Rectal smooth muscle tissue (tissue), 1 donor: Measurements from ENCODE around the gene ATRIP.

Experiments used
- H3K27ac ChIP-seq: one replicate; pipeline ENCODE4 v1.7.0; 2013; ENCODE audit warnings: low read depth, low read length, inconsistent platforms
- H3K27me3 ChIP-seq: one replicate; pipeline ENCODE4 v1.7.0; 2013; ENCODE audit warnings: low read length; ENCODE audit not compliant: control insufficient read depth, insufficient read depth
- H3K36me3 ChIP-seq: one replicate; pipeline ENCODE4 v1.7.0; 2013; ENCODE audit warnings: low read length; ENCODE audit not compliant: control insufficient read depth, insufficient read depth
- H3K4me1 ChIP-seq: one replicate; pipeline ENCODE4 v1.7.0; 2013; ENCODE audit warnings: low read length; ENCODE audit not compliant: control insufficient read depth, insufficient read depth
- H3K4me3 ChIP-seq: one replicate; pipeline ENCODE4 v1.7.0; 2013; ENCODE audit warnings: low read length
- H3K9ac ChIP-seq: one replicate; pipeline ENCODE4 v1.7.0; 2013; ENCODE audit warnings: low read length

Gene ATRIP

DNA sequence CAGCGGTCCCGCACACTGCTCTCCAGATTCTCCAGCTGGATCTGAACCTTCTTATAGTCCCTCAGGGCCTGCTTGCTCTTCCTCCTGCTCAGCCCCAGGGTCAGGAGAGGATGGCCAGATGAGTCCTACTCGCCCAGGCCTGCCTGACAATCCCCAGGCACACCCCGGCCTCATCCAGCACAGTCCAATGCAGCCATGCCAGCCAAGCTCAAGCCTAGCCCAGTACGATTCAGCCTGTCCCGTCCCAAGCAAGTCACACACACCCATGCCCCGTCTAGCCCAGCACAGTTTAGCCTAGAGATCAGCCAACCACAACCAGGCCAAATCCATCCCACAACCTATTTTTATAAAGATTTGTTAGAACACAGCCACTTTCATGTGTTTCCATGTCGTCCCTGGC is 33.5 kb upstream of the ATRIP start:
- Histone ChIP-seq H3K27ac (no peak overlapping the region), H3K27me3 (no peaks in the 10 kb centered on the region), H3K4me3 (no peak overlapping the region), H3K36me3 (peaks cover 51% of the 10 kb centered on the region), H3K9ac (no peak overlapping the region), H3K4me1 (no peaks in the 10 kb centered on the region)

DNA sequence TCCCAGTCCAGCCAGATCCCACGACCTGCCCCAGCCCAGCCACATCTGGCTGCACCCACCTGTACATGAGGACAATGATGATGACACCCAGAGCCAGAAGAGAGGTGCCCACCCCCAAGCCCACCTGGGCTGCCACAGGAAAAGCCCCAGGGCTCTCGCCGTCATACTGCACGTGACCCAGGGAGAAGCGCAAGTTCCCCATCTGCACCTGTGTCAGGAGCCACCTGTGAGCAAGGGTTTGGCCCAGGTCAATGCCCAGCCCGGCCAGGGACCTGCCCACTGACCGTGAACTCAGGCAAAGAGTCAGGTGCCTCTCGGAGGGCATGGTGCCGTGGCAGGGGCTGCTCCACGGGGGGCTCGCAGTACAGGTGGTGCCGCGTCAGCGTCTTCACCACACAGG is 32.9 kb upstream of the ATRIP start:
- H3K27ac ChIP-seq: peak overlapping the region; percentile 38
- H3K36me3 ChIP-seq: peaks cover 53% of the 10 kb centered on the region

DNA sequence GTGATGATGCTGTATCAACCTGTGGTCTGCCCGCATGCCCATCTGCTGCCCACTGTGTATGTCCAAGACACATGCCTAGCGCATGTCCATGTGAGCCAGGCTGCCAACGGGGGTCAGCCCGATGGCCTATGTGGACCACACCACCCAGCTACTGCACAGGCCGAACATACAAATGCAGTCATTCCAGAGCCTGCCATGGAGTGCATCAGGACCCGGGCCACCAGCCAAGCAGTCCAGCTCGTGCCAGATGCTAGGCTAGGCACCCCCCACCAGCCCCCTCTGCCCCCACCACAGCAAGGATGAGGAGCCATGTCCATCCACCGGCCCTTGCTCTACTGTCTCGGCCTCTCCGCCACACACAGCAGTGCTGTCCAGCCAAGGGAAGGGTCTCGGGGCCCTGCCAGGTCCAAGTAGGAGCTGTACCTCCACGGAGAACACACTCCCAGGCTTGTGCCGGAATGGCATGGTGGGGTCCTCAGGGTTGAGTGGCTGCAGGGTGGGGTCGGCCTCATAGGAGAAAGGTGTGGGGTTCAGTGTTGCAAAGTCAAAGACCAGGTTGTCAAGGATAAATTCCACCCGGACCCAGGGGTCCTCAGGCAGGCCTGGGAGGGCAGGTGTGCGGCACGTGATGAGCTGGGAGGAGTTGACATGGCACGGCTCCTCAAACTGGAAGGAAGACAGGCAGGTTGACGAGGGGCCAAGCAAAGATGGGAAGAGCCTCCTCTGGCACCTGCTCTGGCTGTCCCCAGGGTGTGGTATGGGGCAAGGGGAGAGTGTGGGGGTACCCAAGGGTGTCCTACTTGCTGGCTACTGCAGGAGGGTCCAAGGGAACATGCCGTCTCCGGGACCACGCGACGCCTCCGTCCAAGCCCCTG is 31.9 kb upstream of the ATRIP start:
- Histone ChIP-seq H3K4me3 (no peak overlapping the region), H3K36me3 (peaks cover 54% of the 10 kb centered on the region), H3K4me1 (no peaks in the 10 kb centered on the region), H3K27me3 (no peaks in the 10 kb centered on the region), H3K27ac (peak overlapping the region; percentile 38), H3K9ac (no peak overlapping the region)

More for the DNA sequence above, 32.9 kb upstream of the ATRIP start:
- Histone ChIP-seq H3K4me3 (no peak overlapping the region), H3K9ac (no peak overlapping the region), H3K27me3 (no peaks in the 10 kb centered on the region), H3K4me1 (no peaks in the 10 kb centered on the region)

DNA sequence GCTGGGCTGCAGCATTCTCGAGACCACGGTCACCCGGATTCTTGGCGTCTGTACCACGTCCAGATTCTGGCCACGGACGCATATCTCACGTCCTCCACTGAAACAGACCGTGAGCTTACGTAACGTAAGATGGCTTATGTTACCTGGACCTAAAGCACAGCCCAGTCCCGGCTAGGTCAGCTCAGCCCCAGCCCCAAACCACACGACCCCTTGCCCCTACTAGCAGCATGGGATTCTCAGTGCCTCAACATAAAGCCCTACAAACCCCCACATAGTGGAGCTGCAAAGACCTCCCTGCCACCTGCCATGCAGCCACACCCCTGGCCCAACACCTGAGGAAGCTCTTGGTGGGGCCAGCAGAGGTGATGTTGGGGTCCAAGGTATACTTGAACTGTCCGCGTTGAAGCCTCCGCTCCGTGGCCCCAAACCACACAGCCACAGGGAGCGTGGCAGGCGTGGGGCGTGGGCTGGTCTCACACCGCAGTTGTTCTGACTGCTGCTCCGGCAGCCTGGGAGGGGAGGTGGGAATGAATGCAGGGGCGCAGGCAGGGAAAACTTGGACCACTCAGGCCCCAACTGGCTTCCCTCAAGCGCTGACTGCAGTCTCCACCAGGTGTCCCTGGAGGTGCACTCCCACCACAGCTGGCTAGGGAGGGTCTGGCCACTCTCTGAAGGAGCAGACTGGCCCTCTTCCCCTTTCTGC is 31.1 kb upstream of the ATRIP start:
- H3K4me1 ChIP-seq: no peaks in the 10 kb centered on the region
- H3K27ac ChIP-seq: no peak overlapping the region
- H3K4me3 ChIP-seq: no peak overlapping the region
- H3K36me3 ChIP-seq: peaks cover 52% of the 10 kb centered on the region
- H3K9ac ChIP-seq: no peak overlapping the region
- H3K27me3 ChIP-seq: no peaks in the 10 kb centered on the region

DNA sequence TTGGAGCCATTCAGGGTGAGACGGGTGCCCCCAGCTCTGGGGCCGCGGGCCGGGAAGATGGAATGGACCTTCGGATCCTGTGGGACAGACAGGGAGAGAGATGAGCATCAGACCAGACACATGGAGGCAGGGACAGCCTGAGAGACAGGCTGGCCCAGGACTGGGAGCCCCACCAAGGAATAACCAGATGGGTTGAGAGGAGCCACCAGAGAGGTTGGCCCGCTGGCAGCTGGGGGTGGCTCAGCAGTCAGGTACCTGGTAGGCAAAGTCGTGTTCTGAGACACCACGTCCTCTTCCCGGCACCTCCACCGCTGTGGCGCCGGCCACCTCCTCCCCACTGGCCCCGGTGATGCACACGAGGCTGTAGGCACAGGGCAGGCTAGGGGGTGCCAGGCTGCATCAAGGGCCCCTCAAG is 30.4 kb upstream of the ATRIP start:
- Histone ChIP-seq H3K4me3 (no peak overlapping the region), H3K4me1 (no peaks in the 10 kb centered on the region), H3K9ac (no peak overlapping the region), H3K27ac (no peak overlapping the region), H3K36me3 (peaks cover 48% of the 10 kb centered on the region), H3K27me3 (no peaks in the 10 kb centered on the region)

DNA sequence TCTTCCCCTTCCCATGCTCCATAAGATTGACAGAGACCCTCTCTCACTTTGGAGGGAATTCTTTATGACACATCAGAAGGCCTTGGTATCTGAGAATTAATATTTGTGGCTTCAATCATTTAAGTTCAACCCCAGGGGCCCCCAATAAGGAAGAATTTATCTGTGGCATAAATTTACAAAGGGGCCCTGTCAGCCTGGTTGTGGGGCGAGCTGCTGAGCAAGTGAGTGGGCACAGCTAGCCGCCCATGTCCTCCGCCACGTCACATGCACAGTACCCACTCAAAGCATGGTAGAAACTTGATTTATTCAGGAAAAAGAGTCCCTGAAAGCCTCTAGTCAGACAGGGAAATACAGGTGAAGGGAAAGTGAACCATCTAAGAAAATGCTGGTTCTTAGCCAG is 30.0 kb upstream of the ATRIP start:
- Histone ChIP-seq H3K36me3 (peaks cover 45% of the 10 kb centered on the region), H3K27me3 (no peaks in the 10 kb centered on the region), H3K4me1 (no peaks in the 10 kb centered on the region), H3K27ac (no peak overlapping the region), H3K9ac (no peak overlapping the region), H3K4me3 (no peak overlapping the region)

DNA sequence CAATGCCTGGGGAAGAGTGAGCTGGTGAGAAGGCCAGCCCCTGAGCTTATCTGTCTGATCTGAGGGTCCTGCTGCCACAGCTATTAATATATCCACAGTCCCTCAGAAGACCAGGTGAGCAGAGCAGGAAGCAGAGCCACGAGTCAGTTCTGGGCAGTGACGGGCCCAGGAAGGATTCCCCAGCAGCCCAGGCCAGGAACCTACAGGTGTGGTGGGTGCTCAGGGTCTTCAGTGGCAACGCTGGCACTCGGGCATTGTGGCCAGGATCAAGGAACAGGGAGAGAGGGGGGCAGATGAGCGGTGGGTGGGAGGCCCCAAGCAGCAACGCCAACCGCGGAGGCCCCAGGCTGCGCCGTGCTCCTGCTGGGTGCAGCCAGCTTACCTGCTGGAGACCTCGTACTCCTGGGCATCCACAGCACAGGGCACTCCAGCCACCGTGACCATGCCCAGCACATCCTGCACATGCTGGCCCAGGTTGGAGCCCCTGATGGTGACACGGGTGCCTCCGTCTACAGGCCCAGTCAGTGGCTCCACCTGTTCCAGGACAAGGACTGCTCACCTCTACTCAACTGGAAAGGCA is 28.9 kb upstream of the ATRIP start:
- Histone ChIP-seq H3K27ac (no peak overlapping the region), H3K36me3 (peaks cover 40% of the 10 kb centered on the region), H3K4me1 (no peaks in the 10 kb centered on the region), H3K4me3 (no peak overlapping the region), H3K9ac (no peak overlapping the region), H3K27me3 (no peaks in the 10 kb centered on the region)

DNA sequence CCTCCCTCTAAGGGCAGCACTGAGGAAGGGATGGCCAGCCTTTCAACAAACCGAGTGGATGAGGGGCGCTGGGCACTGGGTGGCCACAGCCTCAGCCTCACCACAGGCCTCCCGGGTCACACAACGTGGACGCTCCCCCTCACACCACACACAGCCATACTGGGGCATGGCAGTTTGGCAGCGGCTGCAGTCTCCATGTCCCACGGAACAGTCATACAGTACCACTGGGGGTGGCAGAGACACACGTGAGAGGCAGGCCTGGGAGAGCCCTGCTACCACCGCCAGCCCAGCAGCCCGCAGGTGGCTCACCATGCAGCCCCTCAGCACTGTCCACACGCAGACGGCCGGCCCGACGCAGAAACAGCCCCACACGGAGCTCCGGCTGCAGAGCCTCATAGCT is 28.4 kb upstream of the ATRIP start:
- Histone ChIP-seq H3K9ac (no peak overlapping the region), H3K4me3 (no peak overlapping the region), H3K27me3 (no peaks in the 10 kb centered on the region), H3K36me3 (peaks cover 35% of the 10 kb centered on the region), H3K27ac (no peak overlapping the region), H3K4me1 (no peaks in the 10 kb centered on the region)

DNA sequence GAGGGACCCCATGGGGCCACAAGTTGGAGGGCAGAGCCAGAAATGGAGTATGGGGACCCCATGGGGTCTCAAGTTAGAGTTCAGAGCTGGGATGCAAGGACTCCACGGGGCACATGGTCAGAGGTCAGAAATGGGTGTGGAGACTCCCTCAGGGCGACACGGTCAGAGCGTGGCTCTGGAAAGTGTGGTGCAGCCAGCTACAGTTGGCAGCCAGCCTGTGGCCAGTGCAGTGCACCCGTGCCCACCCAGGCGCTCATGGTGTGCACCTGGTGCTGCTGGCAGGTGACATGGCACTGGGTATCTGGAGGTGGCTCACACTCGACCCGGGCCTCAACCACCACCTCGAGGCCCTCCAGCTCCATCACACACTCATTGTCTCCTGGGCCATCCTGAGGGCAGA is 27.9 kb upstream of the ATRIP start:
- Histone ChIP-seq H3K4me1 (no peaks in the 10 kb centered on the region), H3K36me3 (peaks cover 31% of the 10 kb centered on the region), H3K27me3 (no peaks in the 10 kb centered on the region), H3K9ac (no peak overlapping the region), H3K4me3 (no peak overlapping the region), H3K27ac (no peak overlapping the region)

DNA sequence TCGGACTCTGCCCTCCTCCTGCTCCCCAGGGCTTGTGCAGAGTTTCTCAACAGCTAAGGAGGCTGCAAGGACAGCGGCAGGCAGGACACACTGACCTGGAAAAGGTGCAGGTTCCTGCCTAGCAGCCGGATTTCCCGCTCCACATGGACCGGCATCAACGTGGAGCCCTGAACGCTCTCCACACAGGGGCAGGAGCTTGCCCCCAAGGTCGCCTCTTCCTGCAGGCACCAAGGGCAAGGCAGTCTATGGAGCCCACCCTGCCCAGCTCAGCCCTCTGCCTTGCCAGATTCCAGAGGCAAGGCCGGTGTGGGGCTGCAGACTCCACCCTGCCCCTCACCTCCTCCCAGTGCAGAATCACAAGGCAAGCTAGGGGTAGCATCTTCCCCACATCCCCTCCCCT is 27.4 kb upstream of the ATRIP start:
- H3K27ac ChIP-seq: no peak overlapping the region
- peaks cover 27% of the 10 kb centered on the region for H3K36me3 ChIP-seq

DNA sequence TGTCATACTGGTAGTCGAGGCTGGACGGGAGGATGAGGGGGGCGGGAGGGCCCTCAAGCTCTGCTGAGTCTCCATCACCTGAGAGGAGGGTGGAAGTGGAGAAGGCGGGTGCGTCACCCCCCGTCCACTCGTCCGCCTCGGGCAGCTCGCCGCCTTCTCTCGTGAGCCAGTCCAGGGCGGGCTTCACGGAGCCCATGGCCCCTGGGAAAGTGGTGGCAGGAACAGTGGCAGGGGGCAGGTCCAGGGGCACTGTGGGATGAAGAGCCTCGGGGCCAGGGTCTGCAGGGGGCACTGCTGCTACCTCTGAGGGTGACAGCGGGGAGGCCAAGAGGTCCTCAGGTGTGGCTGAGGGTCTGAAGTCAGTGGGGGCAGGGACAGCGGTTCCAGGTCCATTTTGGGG is 26.9 kb upstream of the ATRIP start:
- H3K4me3 ChIP-seq: no peak overlapping the region
- no peaks in the 10 kb centered on the region for H3K27me3 ChIP-seq
- H3K27ac ChIP-seq: no peak overlapping the region
- H3K36me3 ChIP-seq: peaks cover 24% of the 10 kb centered on the region
- peaks cover 2% of the 10 kb centered on the region for H3K4me1 ChIP-seq
- H3K9ac ChIP-seq: no peak overlapping the region

More for the DNA sequence above, 27.4 kb upstream of the ATRIP start:
- H3K4me3 ChIP-seq: no peak overlapping the region
- H3K27me3 ChIP-seq: no peaks in the 10 kb centered on the region
- no peaks in the 10 kb centered on the region for H3K4me1 ChIP-seq
- no peak overlapping the region for H3K9ac ChIP-seq

DNA sequence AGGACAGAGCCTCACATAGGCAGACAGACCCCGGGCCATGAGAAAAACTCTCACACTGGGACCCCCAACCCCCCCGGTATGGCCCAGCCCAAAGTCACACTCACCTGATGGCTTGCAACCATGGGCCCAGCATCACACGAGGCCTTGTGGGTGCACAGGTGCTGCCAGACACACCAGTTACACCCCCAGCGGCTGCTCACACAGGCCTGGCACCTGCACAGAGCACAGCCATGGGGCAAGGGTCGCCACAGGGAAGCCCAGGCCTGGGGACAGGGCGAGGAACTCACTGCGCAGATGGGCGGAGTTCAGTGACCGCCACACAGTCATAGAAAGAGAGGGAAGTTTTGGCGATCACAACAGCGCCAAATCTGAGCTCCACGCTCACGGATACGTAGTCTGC is 26.0 kb upstream of the ATRIP start:
- H3K9ac ChIP-seq: no peak overlapping the region
- H3K36me3 ChIP-seq: peaks cover 24% of the 10 kb centered on the region
- peaks cover 11% of the 10 kb centered on the region for H3K4me1 ChIP-seq
- H3K27me3 ChIP-seq: no peaks in the 10 kb centered on the region
- no peak overlapping the region for H3K4me3 ChIP-seq
- H3K27ac ChIP-seq: no peak overlapping the region
